MM.1S (cell line): ENCODE results near the gene CACNA1I.

ENCODE experiments used
- CTCF ChIP-seq: fragments of 300-600 bp; sonication (generic); IDR thresholded peaks from 2 replicates; pipeline ENCODE4 v1.5.1; 2016; ENCODE audit warnings: antibody characterized with exemption, low read length, mixed read lengths
- EZH2phosphoT487 ChIP-seq: fragments of 300-600 bp; sonication (generic); IDR thresholded peaks from 2 replicates; pipeline ENCODE4 v1.6.1; 2018; ENCODE audit warnings: antibody characterized with exemption, low read length

GRCh38 chr22:39714321-39714720 lies 143.8 kb downstream of the CACNA1I start:
- TF ChIP-seq CTCF (no peak), EZH2phosphoT487 (no peak)
